SH-SY5Y (cell line): ENCODE results near the gene HTR2A.

Experiments used
- GATA2 ChIP-seq: IDR thresholded peaks from 2 replicates; pipeline ENCODE4 v1.6.1; 2011; ENCODE audit warnings: mild to moderate bottlenecking, low read depth, low read length
- GATA3 ChIP-seq: IDR thresholded peaks from 2 replicates; pipeline ENCODE4 v1.6.1; 2011; ENCODE audit warnings: low read depth, mild to moderate bottlenecking, low read length, moderate library complexity

DNA sequence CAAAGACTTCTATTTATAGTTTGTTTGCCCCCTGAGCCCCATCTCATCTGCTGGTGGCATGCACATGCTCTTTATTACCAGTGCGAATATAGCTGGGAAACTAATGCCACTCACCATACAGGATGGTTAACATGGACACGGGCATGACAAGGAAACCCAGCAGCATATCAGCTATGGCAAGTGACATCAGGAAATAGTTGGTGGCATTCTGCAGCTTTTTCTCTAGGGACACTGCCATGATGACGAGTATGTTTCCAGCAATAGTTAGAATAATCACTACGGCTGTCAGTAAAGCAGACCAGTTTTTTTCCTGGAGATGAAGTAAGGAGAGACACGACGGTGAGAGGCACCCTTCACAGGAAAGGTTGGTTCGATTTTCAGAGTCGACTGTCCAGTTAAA, 1.5 kb downstream of the HTR2A start:
- TF ChIP-seq GATA2: no peak
- TF ChIP-seq GATA3: no peak
